Colonic mucosa (tissue), 4 donors: Measurements from ENCODE around the gene STEAP1B. TPM values are rescaled to one million over a fixed set of nuclear protein-coding genes. Genes with fewer than 3 reads are reported as not detected.

ENCODE experiments used
- DNase-seq: peaks from one replicate; pipeline ENCODE4 v3.0.0-alpha.2; 2020
- H3K27ac ChIP-seq: fragments of 200-600 bp; one replicate; pipeline ENCODE4 v1.8.0; 2021
- H3K27me3 ChIP-seq: fragments of 200-600 bp; one replicate; pipeline ENCODE4 v1.8.0; 2021
- H3K36me3 ChIP-seq: fragments of 200-600 bp; one replicate; pipeline ENCODE4 v1.8.0; 2021
- H3K4me1 ChIP-seq: fragments of 200-600 bp; one replicate; pipeline ENCODE4 v1.8.0; 2021; ENCODE audit warnings: mild to moderate bottlenecking
- H3K4me3 ChIP-seq: fragments of 200-600 bp; one replicate; pipeline ENCODE4 v1.8.0; 2021
- H3K9ac ChIP-seq, 2 donors: one replicate each; pipeline ENCODE4 v1.7.0; 2013; ENCODE audit warnings: control low read depth in 2 of 2, low read depth in 2 of 2, low read length in 2 of 2
- H3K9me3 ChIP-seq: fragments of 200-600 bp; one replicate; pipeline ENCODE4 v1.8.0; 2021
- CTCF ChIP-seq: fragments of 200-600 bp; IDR thresholded peaks from one replicate; pipeline ENCODE4 v1.8.0; 2022; ENCODE audit warnings: antibody characterized with exemption, mild to moderate bottlenecking
- intact Hi-C: fragments of 100-400 bp; cut with DNase I; formaldehyde crosslinking; loops from one replicate; pipeline ENCODE4 v1.14.1; 2022
- total RNA-seq, 2 donors: library from RNA; stranded (reverse); fragmentation: NEBNext Ultra II Directional in 1 of 2; extraction: Animal tissue kit (Norgen Biotek cat#: 25700) in 1 of 2; gene quantifications; one replicate each; pipeline ENCODE4 v1.2.1, GENCODE V29; 2021
- donor health status: healthy.
- donor health status: DM: no; HTN: no; CAD: no.
- donor health status: DM: no; HTN: no; CAD: no.

STEAP1B gene
- total RNA-seq, 2 donors from 2014 or later: 0.21 to 0.30 TPM

- intact Hi-C loops: no loop called here
- no peak for TF ChIP-seq CTCF
Measured at GRCh38 chr7:22399091-22399490, 100.9 kb downstream of the STEAP1B start.

GRCh38 chr7:22397981-22398380, 102.0 kb downstream of the STEAP1B start:
- intact Hi-C loops: no loop called here
- no peaks in the 10 kb centered on the region for H3K9me3 ChIP-seq
- no peak overlapping the region for H3K27ac ChIP-seq
- no peaks in the 10 kb centered on the region for H3K4me1 ChIP-seq
- no peaks in the 10 kb centered on the region for H3K36me3 ChIP-seq
- no peaks in the 10 kb centered on the region for H3K27me3 ChIP-seq
- TF ChIP-seq CTCF: no peak
- H3K4me3 ChIP-seq: no peak overlapping the region
- no peak overlapping the region for H3K9ac ChIP-seq
- no peak for DNase-seq

More at GRCh38 chr7:22399091-22399490, 100.9 kb downstream of the STEAP1B start:
- Histone ChIP-seq H3K9me3 (no peaks in the 10 kb centered on the region), H3K27me3 (no peaks in the 10 kb centered on the region), H3K4me1 (no peaks in the 10 kb centered on the region), H3K27ac (no peak overlapping the region), H3K4me3 (no peak overlapping the region), H3K9ac (no peak overlapping the region), H3K36me3 (no peaks in the 10 kb centered on the region)
- DNase-seq: no peak

- Histone ChIP-seq H3K4me1 (no peaks in the 10 kb centered on the region), H3K9me3 (no peaks in the 10 kb centered on the region), H3K9ac (no peak overlapping the region), H3K36me3 (no peaks in the 10 kb centered on the region), H3K27me3 (no peaks in the 10 kb centered on the region), H3K27ac (no peak overlapping the region), H3K4me3 (no peak overlapping the region)
- no peak for DNase-seq
- intact Hi-C loops: no loop called here
- no peak for TF ChIP-seq CTCF
Measured at GRCh38 chr7:22395222-22395621, 104.8 kb downstream of the STEAP1B start.

- DNase-seq: no peak
- Histone ChIP-seq H3K4me3 (no peak overlapping the region), H3K27me3 (no peaks in the 10 kb centered on the region), H3K9ac (no peak overlapping the region), H3K9me3 (no peaks in the 10 kb centered on the region), H3K4me1 (no peaks in the 10 kb centered on the region), H3K36me3 (no peaks in the 10 kb centered on the region), H3K27ac (no peak overlapping the region)
- intact Hi-C loops: no loop called here
- TF ChIP-seq CTCF: no peak
Measured at GRCh38 chr7:22394739-22395138, 105.2 kb downstream of the STEAP1B start.

GRCh38 chr7:22393913-22394729, 105.9 kb downstream of the STEAP1B start:
- Histone ChIP-seq H3K36me3 (no peaks in the 10 kb centered on the region), H3K9ac (no peak overlapping the region), H3K9me3 (no peaks in the 10 kb centered on the region), H3K4me3 (no peak overlapping the region), H3K27ac (no peak overlapping the region), H3K27me3 (no peaks in the 10 kb centered on the region), H3K4me1 (no peaks in the 10 kb centered on the region)
- intact Hi-C loops: no loop called here
- DNase-seq: no peak
- TF ChIP-seq CTCF: no peak
